Urothelium cell line (cell line): Measurements from ENCODE around the gene ZFAND4.
"Not testable (repeated sequence)": the region's sequence is repeated elsewhere in the genome, so short reads cannot be mapped to it uniquely, and the experiment has no call there.

ENCODE experiments used
- DNase-seq: peaks from one replicate; pipeline ENCODE4 v3.0.0; 2011; ENCODE audit warnings: low spot score, mixed read lengths
- FAIRE-seq: peaks from 2 replicates; lab custom pipeline; 2011; peaks lifted over from hg19 to GRCh38; lab: Jason Lieb, UNC

Gene ZFAND4

GRCh38 chr10:45592432-45592831 lies 80.1 kb downstream of the ZFAND4 start:
- DNase-seq (no peak), FAIRE-seq (no peak)

- FAIRE-seq: no peak
- no peak for DNase-seq
Measured at GRCh38 chr10:45591280-45591679, 81.3 kb downstream of the ZFAND4 start.

- no peak for FAIRE-seq
- DNase-seq: no peak
Measured at GRCh38 chr10:45589868-45590267, 82.7 kb downstream of the ZFAND4 start.

GRCh38 chr10:45589009-45589408 lies 83.6 kb downstream of the ZFAND4 start:
- no peak for FAIRE-seq

GRCh38 chr10:45586028-45586824 lies 86.3 kb downstream of the ZFAND4 start:
- DNase-seq (no peak), FAIRE-seq (no peak)

More at GRCh38 chr10:45589009-45589408, 83.6 kb downstream of the ZFAND4 start:
- DNase-seq: no peak

GRCh38 chr10:45585131-45585530 lies 87.4 kb downstream of the ZFAND4 start:
- DNase-seq: no peak
- FAIRE-seq: no peak

GRCh38 chr10:45582386-45582781 lies 90.2 kb downstream of the ZFAND4 start:
- DNase-seq: no peak
- no peak for FAIRE-seq

GRCh38 chr10:45581582-45582385 lies 90.8 kb downstream of the ZFAND4 start:
- no peak for DNase-seq
- no peak for FAIRE-seq

- no peak for DNase-seq
- peak; percentile 46 for FAIRE-seq
Measured at GRCh38 chr10:45581216-45581549, 91.4 kb downstream of the ZFAND4 start.

GRCh38 chr10:45580371-45581215 lies 92.0 kb downstream of the ZFAND4 start:
- no peak for FAIRE-seq
- no peak for DNase-seq

GRCh38 chr10:45578384-45578971 lies 94.1 kb downstream of the ZFAND4 start:
- FAIRE-seq (no peak), DNase-seq (no peak)

GRCh38 chr10:45575966-45576597 lies 96.5 kb downstream of the ZFAND4 start:
- no peak for FAIRE-seq
- DNase-seq: no peak

GRCh38 chr10:45575032-45575761 lies 97.4 kb downstream of the ZFAND4 start:
- not testable (repeated sequence) for DNase-seq, FAIRE-seq

- DNase-seq (no peak), FAIRE-seq (no peak)
Measured at GRCh38 chr10:45569471-45569870, 103.1 kb downstream of the ZFAND4 start.

- FAIRE-seq: peak; percentile 9
- DNase-seq: no peak
Measured at GRCh38 chr10:45566415-45566814, 106.2 kb downstream of the ZFAND4 start.
